ENCODE results near the gene CGB2. TPM values are rescaled to one million over a fixed set of nuclear protein-coding genes. Genes with fewer than 3 reads are reported as not detected.

The CGB2 gene
- total RNA-seq, 1 experiment from 2014 or later = not detected

DNA sequence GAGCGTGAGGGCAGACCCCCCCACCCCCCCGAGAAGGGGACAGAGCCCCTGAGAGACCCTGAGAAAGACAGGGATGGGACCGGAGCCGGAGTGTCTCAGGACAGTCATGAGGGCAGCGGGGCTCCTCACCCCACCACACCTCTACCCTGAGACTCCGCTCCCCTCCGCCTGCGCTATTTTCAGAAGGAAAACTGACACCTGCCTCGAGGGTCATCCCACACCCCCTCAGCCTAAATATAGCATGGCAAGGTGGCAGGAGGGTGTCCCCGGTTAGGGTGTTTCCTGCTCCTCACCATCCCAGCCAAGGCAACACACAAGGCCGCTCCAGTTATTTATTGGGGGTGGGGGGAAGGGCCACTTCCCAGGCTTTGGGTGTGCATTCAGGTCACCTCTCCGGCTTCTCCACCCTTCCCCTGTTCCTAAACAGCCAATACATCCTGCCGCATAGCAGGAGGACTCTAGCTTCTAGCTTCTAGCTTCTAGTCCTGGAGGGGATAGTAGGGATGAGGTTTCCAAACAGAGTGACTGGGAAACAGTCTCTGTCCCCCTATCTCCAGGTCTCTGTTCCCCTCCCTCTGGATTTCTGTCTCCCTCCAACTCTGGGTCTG, 34.3 kb downstream of the CGB2 start:
- DNase-seq (ENCODE audit: low spot score) = no peak

DNA sequence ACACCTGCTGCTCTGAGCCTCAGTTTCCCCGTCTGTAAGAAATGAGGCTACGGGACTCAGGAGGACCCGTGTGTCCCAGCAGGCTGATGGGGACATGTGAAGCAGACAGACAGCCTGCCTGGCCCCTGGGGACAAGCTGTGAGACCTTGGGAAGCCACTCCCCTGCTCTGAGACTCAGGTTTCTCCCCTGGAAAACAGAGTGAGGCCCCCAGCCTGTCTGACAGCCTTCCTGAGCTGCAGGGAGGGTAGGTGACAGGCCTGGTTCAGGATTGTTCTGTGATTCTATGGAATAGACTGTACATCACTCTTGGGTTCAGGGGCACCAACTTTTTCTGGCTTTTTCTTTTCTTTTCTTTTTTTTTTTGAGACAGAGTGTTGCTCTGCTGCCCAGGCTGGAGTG, 35.9 kb downstream of the CGB2 start:
- no peak for DNase-seq (ENCODE audit: low spot score)

DNA sequence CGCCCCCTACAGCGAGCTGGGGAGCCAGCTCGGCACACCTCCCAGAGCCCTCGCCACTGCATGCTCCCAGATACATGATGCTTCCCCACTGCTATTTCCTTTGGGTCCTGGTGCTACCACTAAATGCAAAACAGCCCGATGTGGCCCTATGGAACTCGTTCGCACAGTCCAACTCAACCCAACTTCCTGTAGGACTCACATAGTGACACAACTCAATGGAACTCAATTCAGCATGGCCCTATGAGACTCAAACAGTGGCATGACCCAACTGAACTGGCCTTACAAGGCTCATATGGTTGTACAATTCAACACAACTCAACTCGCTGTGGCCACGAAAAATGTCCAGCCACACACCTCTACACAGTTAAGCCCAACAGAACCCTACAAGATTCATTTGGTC, 37.3 kb downstream of the CGB2 start:
- DNase-seq (ENCODE audit: low spot score) = no peak

DNA sequence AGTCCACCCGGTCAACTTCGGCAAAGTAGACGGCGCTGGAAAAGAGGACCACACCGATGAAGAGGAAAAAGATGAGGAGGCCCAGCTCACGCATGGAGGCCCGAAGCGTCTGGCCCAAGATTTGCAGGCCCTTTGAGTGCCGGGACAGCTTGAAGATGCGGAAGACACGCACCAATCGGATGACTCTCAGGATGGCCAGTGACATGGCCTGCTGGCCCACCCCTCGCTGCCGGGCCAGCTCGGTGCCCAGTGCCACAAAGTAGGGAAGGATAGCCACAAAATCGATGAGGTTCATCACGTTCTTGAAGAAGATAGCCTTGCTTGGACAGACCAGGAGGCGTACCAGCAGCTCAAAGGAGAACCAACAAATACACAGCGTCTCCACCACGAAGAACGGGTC, 38.7 kb downstream of the CGB2 start:
- no peak for DNase-seq (ENCODE audit: low spot score)

DNA sequence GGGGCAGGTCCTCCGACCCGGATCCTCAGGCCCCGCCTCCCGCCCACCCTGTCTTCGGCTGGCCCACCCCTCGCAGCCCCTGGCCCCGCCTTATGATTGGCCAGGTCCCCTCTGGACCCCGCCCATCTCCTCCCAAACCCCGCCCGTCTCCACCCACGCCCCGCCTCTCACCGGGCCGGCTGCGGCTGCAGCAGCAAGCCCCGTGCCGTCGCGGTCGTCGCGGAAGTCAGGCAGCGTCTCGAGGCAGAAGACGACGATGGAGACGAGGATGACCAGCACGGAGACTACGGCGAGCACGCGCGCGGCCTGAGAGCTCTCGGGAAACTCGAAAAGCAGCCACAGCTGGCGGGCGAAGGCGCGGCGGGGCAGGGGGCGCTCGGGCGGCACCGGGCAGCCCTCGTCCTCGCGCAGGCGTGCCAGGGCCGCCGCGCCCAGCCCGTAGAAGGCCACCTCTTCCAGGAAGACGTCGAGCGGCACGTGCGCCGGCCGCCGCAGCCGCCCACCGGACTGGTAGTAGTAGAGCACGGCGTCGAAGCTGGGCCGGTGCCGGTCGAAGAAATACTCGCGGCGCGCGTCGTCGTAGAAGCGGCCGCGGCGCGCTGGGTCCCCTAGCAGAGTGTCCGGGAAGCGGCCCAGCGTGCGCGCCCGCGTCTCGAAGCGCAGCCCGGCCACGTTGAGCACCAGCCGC, 40.3 kb downstream of the CGB2 start:
- no peak for DNase-seq (ENCODE audit: low spot score)

DNA sequence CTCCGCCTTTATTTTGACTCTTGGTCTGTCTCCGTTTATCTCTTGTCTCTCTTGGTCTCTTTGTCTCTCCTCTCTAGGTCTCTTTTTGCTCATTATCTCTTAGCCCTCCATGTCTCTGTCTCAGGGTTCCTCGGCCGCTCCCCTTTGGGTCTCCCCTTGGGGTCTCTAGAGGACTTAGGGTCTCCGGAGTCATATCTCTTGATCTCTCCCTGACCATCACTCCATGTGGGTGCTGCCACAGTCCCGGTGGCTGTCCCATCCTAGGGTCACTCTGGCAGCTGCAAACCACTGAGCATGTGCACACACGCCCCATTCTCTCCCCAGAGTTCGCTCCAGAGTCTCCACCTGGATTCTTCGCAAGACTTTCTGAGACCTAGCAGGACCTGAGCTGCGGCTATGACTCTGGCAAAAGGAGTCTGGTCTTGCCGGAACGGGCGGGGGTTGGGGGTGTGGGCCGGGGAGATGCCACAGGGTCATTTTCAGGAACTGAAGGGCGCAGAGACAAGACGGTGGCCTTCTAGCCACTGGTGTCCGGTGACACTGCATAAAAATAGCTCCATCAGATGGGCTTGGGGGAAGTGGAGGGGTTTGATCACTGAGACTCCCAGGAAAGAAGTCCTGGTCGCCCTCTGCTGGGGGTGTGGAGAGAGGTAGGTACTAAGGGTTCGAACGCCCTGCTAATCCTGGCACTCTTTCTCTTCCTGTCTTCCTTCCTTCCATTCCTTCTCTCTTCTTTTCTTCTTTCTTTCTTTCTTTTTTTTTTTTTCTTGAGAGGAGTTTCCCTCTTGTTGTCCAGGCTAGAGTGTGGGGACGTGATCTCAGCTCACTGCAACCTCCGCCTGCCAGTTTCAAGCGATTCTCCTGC, 42.1 kb downstream of the CGB2 start:
- DNase-seq (ENCODE audit: low spot score) = peak; percentile 40

DNA sequence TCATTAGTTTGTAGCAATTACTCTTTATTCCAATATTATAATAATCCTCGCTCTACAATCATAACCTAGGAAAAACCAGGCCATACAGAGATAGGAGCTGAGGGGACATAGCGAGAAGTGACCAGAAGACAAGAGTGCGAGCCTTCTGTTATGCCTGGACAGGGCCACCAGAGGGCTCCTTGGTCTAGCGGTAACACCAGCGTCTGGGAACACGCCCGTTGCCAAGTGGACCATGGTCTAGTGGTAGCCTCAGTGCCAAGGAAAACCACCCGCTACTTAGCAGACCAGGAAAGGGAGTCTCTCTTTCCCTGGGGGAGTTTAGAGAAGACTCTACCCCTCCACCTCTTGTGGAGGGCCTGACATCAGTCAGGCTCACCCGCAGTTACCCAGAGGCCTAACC, 43.2 kb downstream of the CGB2 start:
- DNase-seq (ENCODE audit: low spot score) = peak; percentile 81

DNA sequence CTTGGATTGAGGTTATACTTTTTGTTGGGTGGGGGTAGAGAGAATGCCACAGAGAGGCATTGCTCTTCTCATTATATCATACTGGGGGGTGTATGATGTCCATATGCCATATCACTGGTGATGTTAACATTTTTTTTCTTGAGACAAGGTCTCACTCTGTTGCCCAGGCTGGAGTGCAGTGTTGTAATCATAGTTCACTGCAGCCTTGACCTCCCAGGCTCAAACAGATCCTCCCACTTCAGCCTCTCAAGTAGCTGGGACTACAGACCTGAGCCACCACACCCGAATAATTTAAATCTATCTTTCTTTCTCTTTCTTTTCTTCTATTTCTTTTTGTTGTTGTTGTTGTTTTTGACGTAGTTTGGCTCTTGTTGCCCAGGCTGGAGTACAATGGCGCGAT, 48.7 kb downstream of the CGB2 start:
- no peak for DNase-seq (ENCODE audit: low spot score)

DNA sequence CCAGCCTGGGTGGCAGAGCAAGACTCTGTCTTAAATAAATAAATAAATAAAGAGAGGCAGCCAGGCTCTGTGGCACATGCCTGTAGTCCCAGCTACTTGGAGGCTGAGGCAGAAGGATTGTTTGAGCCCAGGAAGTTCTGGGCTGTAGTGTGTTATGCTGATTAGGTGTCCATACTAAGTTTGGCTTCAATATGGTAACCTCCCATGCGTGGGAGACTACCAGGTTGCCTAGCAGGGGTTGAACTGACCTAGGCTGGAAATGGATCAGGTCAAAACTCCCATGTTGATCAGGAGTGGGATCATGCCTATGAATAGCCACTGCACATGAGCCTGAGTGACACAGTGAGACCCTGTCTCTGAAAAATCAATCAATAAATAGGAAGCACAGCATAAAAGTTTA, 49.6 kb downstream of the CGB2 start:
- DNase-seq (ENCODE audit: low spot score) = no peak

Small RNA genes within 50 kb of the gene (small RNA-seq; reads per million reads assigned to genes)
- not detected for gene MIR6798
- gene RN7SL708P = not detected

Other genes with a start within 250 kb of the CGB2 start
- gene BCAT2, start 220.9 kb upstream of the CGB2 start, total RNA-seq (2014; rRNA removed; shearing (Covaris generic)) = 62.8 and 65.7 TPM in 2 replicates
- not detected in 2 replicates for gene HSD17B14, start 195.4 kb upstream of the CGB2 start, total RNA-seq (2014; rRNA removed; shearing (Covaris generic))
- 3.9 and 5.4 TPM in 2 replicates for gene PLEKHA4, start 163.3 kb upstream of the CGB2 start, total RNA-seq (2014; rRNA removed; shearing (Covaris generic))
- 152 and 165 TPM in 2 replicates for gene PPP1R15A, start 159.5 kb upstream of the CGB2 start, total RNA-seq (2014; rRNA removed; shearing (Covaris generic))
- gene TULP2, start 133.1 kb upstream of the CGB2 start, total RNA-seq (2014; rRNA removed; shearing (Covaris generic)) = not detected in 2 replicates
- gene NUCB1, start 131.6 kb upstream of the CGB2 start, total RNA-seq (2014; rRNA removed; shearing (Covaris generic)) = 160 and 185 TPM in 2 replicates
- 0.10 and 0.42 TPM in 2 replicates for gene DHDH, start 98.2 kb upstream of the CGB2 start, total RNA-seq (2014; rRNA removed; shearing (Covaris generic))
- gene BAX, start 77.0 kb upstream of the CGB2 start, total RNA-seq (2014; rRNA removed; shearing (Covaris generic)) = 185 and 213 TPM in 2 replicates
- gene FTL, start 66.6 kb upstream of the CGB2 start, total RNA-seq (2014; rRNA removed; shearing (Covaris generic)) = 5,979 and 6,365 TPM in 2 replicates
- 67.1 and 71.5 TPM in 2 replicates for gene GYS1, start 38.6 kb upstream of the CGB2 start, total RNA-seq (2014; rRNA removed; shearing (Covaris generic))
- 562 and 566 TPM in 2 replicates for gene RUVBL2, start 38.0 kb upstream of the CGB2 start, total RNA-seq (2014; rRNA removed; shearing (Covaris generic))
- not detected in 2 replicates for gene LHB, start 14.8 kb upstream of the CGB2 start, total RNA-seq (2014; rRNA removed; shearing (Covaris generic))
- not detected in 2 replicates for gene CGB3, start 7.6 kb upstream of the CGB2 start, total RNA-seq (2014; rRNA removed; shearing (Covaris generic))
- 1.5 TPM in 1 of 2 replicates, not detected in the other for gene CGB1, start 5.0 kb downstream of the CGB2 start, total RNA-seq (2014; rRNA removed; shearing (Covaris generic))
- not detected in 2 replicates for gene CGB5, start 12.0 kb downstream of the CGB2 start, total RNA-seq (2014; rRNA removed; shearing (Covaris generic))
- gene CGB8, start 17.2 kb downstream of the CGB2 start, total RNA-seq (2014; rRNA removed; shearing (Covaris generic)) = not detected in 2 replicates
- not detected in 2 replicates for gene CGB7, start 25.9 kb downstream of the CGB2 start, total RNA-seq (2014; rRNA removed; shearing (Covaris generic))
- gene NTF4, start 32.9 kb downstream of the CGB2 start, total RNA-seq (2014; rRNA removed; shearing (Covaris generic)) = 0.29 TPM in 1 of 2 replicates, not detected in the other
- not detected in 2 replicates for gene KCNA7, start 40.8 kb downstream of the CGB2 start, total RNA-seq (2014; rRNA removed; shearing (Covaris generic))
- 994 and 1,107 TPM in 2 replicates for gene SNRNP70, start 53.6 kb downstream of the CGB2 start, total RNA-seq (2014; rRNA removed; shearing (Covaris generic))
- gene LIN7B, start 82.5 kb downstream of the CGB2 start, total RNA-seq (2014; rRNA removed; shearing (Covaris generic)) = 12.0 and 19.9 TPM in 2 replicates
- gene C19orf73, start 87.3 kb downstream of the CGB2 start, total RNA-seq (2014; rRNA removed; shearing (Covaris generic)) = 5.9 and 6.0 TPM in 2 replicates
- gene PPFIA3, start 87.7 kb downstream of the CGB2 start, total RNA-seq (2014; rRNA removed; shearing (Covaris generic)) = 22.9 and 30.1 TPM in 2 replicates
- gene HRC, start 123.5 kb downstream of the CGB2 start, total RNA-seq (2014; rRNA removed; shearing (Covaris generic)) = 0.08 TPM in 1 of 2 replicates, not detected in the other
- 28.7 and 33.7 TPM in 2 replicates for gene TRPM4, start 125.9 kb downstream of the CGB2 start, total RNA-seq (2014; rRNA removed; shearing (Covaris generic))

Measured in HT-29 (cell line).